ENCODE measurements around the gene TARDBP. TPM values are rescaled to one million over a fixed set of nuclear protein-coding genes. Genes with fewer than 3 reads are reported as not detected.

TARDBP gene
- total RNA-seq: 100 to 1,000 TPM; 149 to 156 TPM

DNA sequence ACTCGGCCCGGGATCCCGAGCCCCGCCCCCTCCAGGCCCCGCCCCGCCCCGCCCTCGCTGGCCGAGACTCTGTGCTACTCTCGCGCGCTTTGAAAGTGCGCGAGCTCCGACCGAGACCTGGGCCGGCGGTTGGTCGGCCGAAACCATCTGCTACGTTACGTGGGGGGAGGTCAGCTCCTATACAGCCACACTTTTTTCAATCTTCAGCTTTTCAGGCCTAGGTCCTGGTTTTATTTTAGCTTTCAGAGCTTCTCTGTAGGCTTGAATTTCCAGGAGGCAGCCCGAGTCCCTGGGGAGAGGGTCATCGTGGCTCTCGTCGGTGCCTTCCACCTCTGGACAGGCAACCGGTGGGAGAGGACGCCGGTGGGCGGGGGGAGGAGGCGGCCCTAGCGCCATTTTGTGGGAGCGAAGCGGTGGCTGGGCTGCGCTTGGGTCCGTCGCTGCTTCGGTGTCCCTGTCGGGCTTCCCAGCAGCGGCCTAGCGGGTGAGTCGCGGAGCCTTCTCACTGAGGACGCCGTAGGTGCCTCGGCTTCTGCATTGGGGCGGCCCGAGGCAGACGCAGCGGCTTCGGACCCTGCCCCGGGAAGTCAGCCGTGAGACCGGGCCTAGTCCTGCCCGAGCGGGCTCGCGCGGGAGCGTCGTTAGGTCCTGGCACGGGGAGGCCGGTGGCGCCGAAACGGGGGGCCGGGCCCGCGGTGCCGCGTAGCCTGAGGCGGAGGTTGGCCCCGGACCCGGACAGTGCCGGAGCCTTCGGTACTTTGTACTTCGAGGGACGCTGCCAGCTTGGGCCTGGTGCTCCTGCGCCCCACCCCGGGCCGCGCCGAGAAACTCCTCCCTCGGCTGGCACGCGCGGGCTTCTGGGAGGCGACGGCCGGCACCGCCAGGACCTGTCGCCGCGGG, at the start of gene TARDBP:
TSS of gene TARDBP (plus strand) at position 395 of the 900 bp plus-strand sequence. CDS start 1,074 bp downstream, outside the sequence.
- peaks cover 34% of the 10 kb centered on the region for H3K4me1 Mint-ChIP-seq (ENCODE audit: low read depth)
- H3K36me3 Mint-ChIP-seq (ENCODE audit: insufficient read depth in 2 of 2): peaks cover 6 to 27% of the 10 kb centered on the region in 2 donors
- H3K9me3 Mint-ChIP-seq: no peaks in the 10 kb centered on the region
- ATAC-seq (replicated peaks in 1 of 2) (peak; percentile 91), DNase-seq (peak; percentile 93 to 94)
- peak within 1 kb of the TSS; percentile 79 to 92 for H3K4me3 Mint-ChIP-seq
- H3K27ac Mint-ChIP-seq: peak within 1 kb of the TSS; percentile 100
- H3K27me3 Mint-ChIP-seq (ENCODE audit: low read depth): no peaks in the 10 kb centered on the region

DNA sequence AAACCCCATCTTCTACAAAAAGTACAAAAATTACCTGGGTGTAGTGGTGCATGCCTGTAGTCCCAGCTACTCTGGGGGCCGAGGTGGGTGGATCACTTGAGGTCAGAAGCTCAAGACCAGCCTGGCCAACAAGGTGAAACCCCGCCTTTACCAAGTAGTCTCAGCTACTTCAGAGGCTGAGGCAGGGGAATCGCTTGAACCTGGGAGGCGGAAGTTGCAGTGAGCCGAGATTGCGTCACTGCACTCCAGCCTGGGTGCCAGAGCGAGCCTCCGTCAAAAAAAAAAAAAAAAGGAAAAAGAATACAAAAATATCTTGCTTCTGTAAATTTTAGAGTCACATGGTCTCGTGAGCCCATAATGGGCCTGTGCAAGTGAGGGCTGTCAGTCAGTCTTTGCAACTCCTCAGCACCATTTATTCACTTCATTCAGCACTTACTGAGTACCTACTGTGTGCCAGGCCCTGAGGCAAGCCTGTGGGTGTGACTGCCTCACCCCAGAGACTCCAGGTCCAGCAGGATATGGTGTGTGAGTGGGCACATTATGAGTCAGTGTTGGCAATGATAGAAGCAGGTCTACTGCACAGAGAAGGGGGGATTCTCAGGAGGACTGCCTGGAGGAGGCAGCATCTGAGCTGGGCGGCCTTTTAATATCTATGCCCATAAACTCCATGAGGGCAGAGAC, 46.8 kb upstream of the TARDBP start:
- DNase-seq: peak in 1 of 2 donors; percentile 40
- peaks cover 24% of the 10 kb centered on the region for H3K4me1 Mint-ChIP-seq (ENCODE audit: low read depth)
- peak overlapping the region; percentile 53 to 71 for H3K4me3 Mint-ChIP-seq
- no peaks in the 10 kb centered on the region for H3K9me3 Mint-ChIP-seq
- ATAC-seq (replicated peaks in 1 of 2): peak; percentile 52 to 55
- H3K27me3 Mint-ChIP-seq (ENCODE audit: low read depth): peaks cover 36% of the 10 kb centered on the region
- H3K27ac Mint-ChIP-seq: no peak overlapping the region
- H3K36me3 Mint-ChIP-seq (ENCODE audit: insufficient read depth in 2 of 2): no peaks in the 10 kb centered on the region

DNA sequence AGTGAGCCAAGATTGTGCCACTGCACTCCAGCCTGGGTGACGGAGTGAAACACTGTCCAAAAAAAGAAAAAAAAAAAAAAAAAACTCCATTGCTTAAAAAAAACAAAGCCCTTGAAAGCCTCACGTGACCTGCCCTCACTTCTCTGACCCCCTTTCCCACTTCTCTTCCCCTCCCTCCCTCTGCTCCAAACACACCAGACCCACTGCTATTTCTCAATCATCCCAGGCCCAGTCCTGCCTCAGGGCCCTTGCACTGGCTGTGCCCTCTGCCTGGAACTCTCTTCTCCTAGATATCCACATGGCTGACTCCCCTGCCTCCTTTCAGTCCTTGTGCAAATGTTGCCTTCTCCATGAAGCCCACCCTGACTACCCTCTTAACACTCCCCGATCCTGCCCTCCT, 45.4 kb upstream of the TARDBP start:
- Mint-ChIP-seq H3K9me3 (no peaks in the 10 kb centered on the region), H3K27me3 (ENCODE audit: low read depth) (peaks cover 32% of the 10 kb centered on the region)

DNA sequence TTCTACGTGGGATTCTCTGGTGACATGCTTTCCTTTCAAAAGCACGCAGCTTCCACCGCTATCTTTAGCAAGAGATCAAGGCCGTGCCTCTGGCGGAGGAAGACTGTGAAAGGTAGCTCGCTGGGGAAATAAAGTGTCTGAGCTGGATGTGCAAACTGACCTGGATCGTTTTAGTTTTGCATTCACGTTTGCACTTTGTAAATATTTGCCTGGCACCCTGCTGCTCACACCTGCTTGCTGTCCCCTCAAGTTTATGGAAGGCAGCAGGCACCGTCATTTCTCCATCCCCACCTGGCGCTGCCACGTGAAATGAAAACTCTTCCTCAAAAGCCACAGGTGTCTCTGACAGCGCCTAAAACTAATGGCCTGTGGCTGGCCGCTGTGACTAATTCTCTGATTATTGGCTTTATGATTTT, 44.0 kb upstream of the TARDBP start:
- no peak overlapping the region for H3K27ac Mint-ChIP-seq
- H3K36me3 Mint-ChIP-seq (ENCODE audit: insufficient read depth in 2 of 2): no peaks in the 10 kb centered on the region
- H3K4me3 Mint-ChIP-seq: no peak overlapping the region
- peaks cover 22% of the 10 kb centered on the region for H3K27me3 Mint-ChIP-seq (ENCODE audit: low read depth)
- H3K9me3 Mint-ChIP-seq: no peaks in the 10 kb centered on the region
- DNase-seq (no peak), ATAC-seq (replicated peaks in 1 of 2) (no peak)
- peaks cover 16% of the 10 kb centered on the region for H3K4me1 Mint-ChIP-seq (ENCODE audit: low read depth)

More for the DNA sequence above, 45.4 kb upstream of the TARDBP start:
- H3K4me3 Mint-ChIP-seq: no peak overlapping the region
- DNase-seq (no peak), ATAC-seq (replicated peaks in 1 of 2) (no peak)
- H3K27ac Mint-ChIP-seq: no peak overlapping the region
- no peaks in the 10 kb centered on the region for H3K36me3 Mint-ChIP-seq (ENCODE audit: insufficient read depth in 2 of 2)
- peaks cover 16% of the 10 kb centered on the region for H3K4me1 Mint-ChIP-seq (ENCODE audit: low read depth)

DNA sequence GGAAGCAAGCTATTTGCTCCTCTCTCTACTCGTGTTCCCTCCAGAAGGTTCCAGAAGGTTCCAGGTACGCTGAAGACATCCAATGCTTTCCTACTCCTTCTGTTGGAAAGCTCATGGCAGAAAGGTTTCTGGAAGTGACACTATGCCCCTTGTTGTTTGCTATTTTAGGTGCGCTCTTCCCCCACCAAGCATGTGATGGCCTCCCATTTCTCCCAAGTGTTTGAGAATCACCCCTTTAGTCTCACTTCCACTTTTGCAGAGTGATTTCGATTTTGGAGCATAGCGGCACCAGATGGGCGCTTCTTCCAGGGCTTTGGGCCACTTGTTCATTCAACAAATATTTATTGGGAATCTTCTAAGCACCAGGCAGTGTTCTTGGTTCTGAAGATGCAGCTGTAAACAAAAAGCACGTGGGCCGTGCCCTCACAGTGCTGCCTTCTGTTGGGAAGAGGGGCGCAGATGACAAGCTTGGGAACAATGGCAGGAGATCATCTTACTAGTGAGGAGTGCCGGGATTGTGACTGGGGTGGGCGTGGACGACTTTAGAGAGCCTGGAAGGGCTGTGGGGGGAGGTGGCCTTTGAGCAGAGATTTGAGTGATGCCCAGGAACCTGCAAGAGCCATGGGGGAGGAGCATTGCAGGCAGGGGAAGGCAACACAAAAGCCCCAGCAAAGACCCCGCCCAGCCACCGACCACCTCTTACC, 43.0 kb upstream of the TARDBP start:
- ATAC-seq (replicated peaks in 1 of 2) (no peak), DNase-seq (no peak)
- Mint-ChIP-seq H3K9me3 (no peaks in the 10 kb centered on the region), H3K4me3 (no peak overlapping the region), H3K27me3 (ENCODE audit: low read depth) (peaks cover 17% of the 10 kb centered on the region), H3K4me1 (ENCODE audit: low read depth) (peaks cover 16% of the 10 kb centered on the region), H3K36me3 (ENCODE audit: insufficient read depth in 2 of 2) (no peaks in the 10 kb centered on the region), H3K27ac (no peak overlapping the region)

DNA sequence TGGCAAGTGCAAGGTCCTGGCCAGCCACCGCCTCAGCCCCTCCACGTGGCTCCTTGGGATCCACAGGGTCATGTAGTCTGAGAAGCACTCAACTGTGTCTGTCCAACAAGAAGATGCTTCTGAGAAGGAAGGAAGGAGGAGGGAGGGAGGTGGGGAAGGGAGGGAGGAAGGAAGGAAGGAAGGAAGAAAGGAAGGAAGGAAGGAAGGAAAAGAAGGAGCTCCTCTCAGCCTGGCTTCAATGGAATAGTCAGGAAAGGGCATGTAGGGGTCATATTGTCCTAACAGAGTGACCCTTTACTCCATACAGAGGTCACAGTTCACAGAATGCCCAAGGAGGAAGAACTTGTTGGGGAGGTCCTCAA, 42.5 kb upstream of the TARDBP start:
- no peak for DNase-seq
- no peaks in the 10 kb centered on the region for H3K36me3 Mint-ChIP-seq (ENCODE audit: insufficient read depth in 2 of 2)
- no peak for ATAC-seq (replicated peaks in 1 of 2)

DNA sequence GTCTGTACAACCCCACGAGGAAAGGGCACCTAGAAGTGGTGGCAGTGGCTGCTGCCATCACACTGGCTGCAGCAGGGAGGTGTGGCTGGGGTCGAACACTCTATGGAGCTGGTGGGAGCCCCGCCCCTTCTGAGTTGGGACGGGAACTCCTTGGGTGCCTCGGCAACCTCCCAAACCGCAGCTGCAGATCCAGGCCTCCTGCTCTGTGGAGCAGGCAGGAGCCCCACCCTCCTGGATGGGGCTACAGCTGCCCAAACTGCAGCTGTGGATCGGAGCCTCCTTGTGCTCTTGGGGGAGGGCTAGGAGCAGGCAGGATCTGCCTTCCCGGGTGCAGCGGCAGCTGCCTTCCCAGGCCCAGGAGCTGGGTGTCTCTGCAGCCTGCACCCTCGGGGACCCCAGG, 38.9 kb upstream of the TARDBP start:
- no peaks in the 10 kb centered on the region for H3K36me3 Mint-ChIP-seq (ENCODE audit: insufficient read depth in 2 of 2)
- no peaks in the 10 kb centered on the region for H3K9me3 Mint-ChIP-seq
- peaks cover 4% of the 10 kb centered on the region for H3K27me3 Mint-ChIP-seq (ENCODE audit: low read depth)
- no peak overlapping the region for H3K27ac Mint-ChIP-seq
- H3K4me1 Mint-ChIP-seq (ENCODE audit: low read depth): no peaks in the 10 kb centered on the region
- no peak overlapping the region for H3K4me3 Mint-ChIP-seq
- DNase-seq (no peak), ATAC-seq (replicated peaks in 1 of 2) (no peak)

More for the DNA sequence above, 42.5 kb upstream of the TARDBP start:
- no peaks in the 10 kb centered on the region for H3K9me3 Mint-ChIP-seq
- no peak overlapping the region for H3K4me3 Mint-ChIP-seq
- peaks cover 11% of the 10 kb centered on the region for H3K4me1 Mint-ChIP-seq (ENCODE audit: low read depth)
- peaks cover 12% of the 10 kb centered on the region for H3K27me3 Mint-ChIP-seq (ENCODE audit: low read depth)
- H3K27ac Mint-ChIP-seq: no peak overlapping the region

DNA sequence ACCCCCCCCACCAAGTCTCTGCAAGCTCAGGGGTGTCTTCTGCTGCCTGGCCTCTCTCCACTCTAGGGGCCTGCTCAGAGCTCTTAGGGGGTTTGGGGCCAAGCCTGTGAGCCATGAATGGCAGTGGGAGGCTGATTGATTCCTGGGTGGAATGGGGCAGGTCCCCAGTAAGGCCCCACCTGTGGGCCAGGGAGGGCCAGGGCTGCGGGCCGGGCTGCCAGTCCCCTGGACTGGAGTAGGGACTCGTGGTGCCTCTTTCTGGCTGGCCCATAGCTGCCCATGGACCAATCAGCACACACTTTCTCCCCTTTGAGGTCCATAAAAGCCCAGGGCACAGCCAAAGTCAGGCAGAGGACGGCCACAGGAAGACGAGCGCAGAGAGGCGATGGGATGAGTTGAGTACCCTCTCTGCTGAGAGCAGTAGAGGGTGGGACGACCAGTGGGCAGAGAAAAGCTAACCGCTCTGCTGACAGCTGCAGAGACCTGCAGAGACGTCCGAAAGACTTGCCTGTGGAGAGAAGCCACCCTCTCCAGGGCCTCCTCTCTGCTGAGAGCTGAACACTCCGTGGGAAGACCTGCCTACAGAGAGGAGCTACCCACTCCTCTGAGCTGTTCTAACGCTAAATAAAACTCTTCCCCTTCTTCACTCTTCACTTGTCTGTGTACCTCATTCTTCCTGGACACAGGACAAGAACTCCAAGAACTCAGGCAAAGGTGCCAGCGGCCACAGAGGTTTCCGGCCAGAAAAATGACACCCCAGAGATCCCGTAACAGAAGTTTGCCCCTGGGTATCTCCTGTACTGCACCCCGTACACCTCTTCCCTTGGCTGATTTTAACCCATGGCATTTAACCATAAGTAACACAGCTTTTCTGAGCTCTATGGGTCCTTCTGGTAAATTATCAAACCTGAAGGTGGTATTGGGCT, 38.2 kb upstream of the TARDBP start:
- no peaks in the 10 kb centered on the region for H3K9me3 Mint-ChIP-seq
- ATAC-seq (replicated peaks in 1 of 2): no peak

DNA sequence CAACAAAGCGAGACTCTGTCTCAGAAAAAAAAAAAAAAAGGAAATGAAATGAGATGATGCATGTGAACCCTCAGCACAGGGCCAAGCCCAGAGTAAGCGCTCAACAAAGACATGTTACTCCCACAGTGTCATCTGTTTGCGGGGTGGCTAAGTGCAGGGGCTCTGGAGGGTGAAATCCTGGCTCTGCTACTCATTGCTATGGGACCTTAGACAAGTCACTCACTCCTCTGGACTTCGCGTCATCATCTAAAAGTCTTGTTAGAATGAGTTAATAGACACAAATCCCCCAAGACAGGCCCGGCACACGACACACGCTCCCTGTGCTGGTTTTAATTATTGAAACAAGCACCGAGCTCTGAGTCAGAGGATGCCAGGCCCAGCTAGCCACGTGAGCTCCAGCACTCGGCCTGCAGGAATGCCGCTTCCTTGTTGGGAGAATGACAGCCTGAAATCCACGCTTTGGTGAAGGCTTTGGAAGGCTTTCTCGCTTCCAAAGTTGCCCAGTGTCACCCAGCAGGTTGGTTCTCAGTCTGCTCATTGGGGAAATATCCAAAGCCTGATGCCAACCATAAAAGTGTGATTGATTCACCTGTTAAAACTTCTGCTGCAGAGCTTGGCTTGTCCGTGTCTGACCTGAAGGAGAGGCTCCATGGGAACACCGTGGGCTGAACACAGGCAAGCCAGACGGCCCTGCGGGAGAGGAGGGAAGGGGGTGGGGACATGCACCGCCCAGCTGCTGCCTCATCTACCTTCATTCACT, 36.7 kb upstream of the TARDBP start:
- Mint-ChIP-seq H3K27ac (no peak overlapping the region), H3K9me3 (no peaks in the 10 kb centered on the region), H3K4me3 (no peak overlapping the region), H3K27me3 (ENCODE audit: low read depth) (peaks cover 20% of the 10 kb centered on the region), H3K36me3 (ENCODE audit: insufficient read depth in 2 of 2) (no peaks in the 10 kb centered on the region), H3K4me1 (ENCODE audit: low read depth) (no peaks in the 10 kb centered on the region)
- DNase-seq (no peak), ATAC-seq (replicated peaks in 1 of 2) (no peak)

More for the DNA sequence above, 38.2 kb upstream of the TARDBP start:
- Mint-ChIP-seq H3K4me1 (ENCODE audit: low read depth) (no peaks in the 10 kb centered on the region), H3K27me3 (ENCODE audit: low read depth) (peaks cover 10% of the 10 kb centered on the region), H3K27ac (no peak overlapping the region), H3K36me3 (ENCODE audit: insufficient read depth in 2 of 2) (no peaks in the 10 kb centered on the region), H3K4me3 (no peak overlapping the region)
- DNase-seq: no peak

DNA sequence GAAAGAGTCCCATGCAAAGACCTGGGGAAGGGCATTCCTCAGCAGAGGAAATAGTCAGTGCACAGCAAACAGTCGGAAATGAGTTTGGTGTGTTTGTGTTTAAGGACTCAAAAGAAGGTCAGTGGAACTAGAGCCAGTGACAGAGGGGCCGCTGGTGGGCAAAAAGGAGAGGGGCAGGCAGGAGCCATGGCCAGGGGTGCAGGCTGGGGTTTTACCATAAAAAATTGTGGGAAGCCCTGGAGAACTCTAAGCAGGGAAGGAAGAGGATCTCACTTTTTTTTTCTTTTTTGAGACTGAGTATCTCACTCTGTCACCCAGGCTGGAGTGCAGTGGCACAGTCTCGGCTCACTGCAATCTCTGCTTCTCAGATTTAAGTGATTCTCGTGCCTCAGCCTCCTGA, 33.7 kb upstream of the TARDBP start:
- no peak overlapping the region for H3K4me3 Mint-ChIP-seq
- H3K27me3 Mint-ChIP-seq (ENCODE audit: low read depth): peaks cover 28% of the 10 kb centered on the region
- no peaks in the 10 kb centered on the region for H3K9me3 Mint-ChIP-seq
- ATAC-seq (replicated peaks in 1 of 2) (no peak), DNase-seq (no peak)
- H3K36me3 Mint-ChIP-seq (ENCODE audit: insufficient read depth in 2 of 2): no peaks in the 10 kb centered on the region
- H3K27ac Mint-ChIP-seq: no peak overlapping the region
- H3K4me1 Mint-ChIP-seq (ENCODE audit: low read depth): no peaks in the 10 kb centered on the region

DNA sequence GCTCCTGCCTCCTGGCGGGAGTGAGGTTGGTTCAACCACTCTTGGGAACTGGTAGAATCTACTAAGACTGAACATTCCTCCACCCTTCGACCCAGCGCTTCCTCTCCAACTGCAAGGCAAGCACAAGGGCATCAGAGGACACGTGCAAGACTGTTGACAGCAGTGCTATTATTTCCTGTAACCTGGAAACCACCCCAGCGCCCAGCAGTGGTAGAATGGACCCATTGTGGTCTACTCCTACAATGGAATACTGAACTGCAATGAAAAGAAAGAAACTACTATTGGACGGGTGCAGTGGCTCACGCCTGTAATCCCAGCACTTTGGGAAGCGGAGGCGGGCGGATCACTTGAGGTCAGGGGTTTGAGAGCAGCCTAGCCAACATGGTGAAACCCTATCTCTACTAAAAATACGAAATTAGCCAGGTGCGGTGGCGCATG, 33.0 kb upstream of the TARDBP start:
- ATAC-seq (replicated peaks in 1 of 2): no peak
- Mint-ChIP-seq H3K4me3 (no peak overlapping the region), H3K36me3 (ENCODE audit: insufficient read depth in 2 of 2) (no peaks in the 10 kb centered on the region), H3K9me3 (no peaks in the 10 kb centered on the region), H3K27me3 (ENCODE audit: low read depth) (peaks cover 28% of the 10 kb centered on the region), H3K27ac (no peak overlapping the region), H3K4me1 (ENCODE audit: low read depth) (no peaks in the 10 kb centered on the region)
- DNase-seq: no peak

Data from activated T-cell treated with anti-CD3 and anti-CD28 coated beads, Interleukin-2, amount 50 U/mL, for 72 hours (primary cell).